ENCODE measurements around the gene FGF21. TPM values are rescaled to one million over a fixed set of nuclear protein-coding genes. Genes with fewer than 3 reads are reported as not detected.

FGF21 gene
- total RNA-seq, 4 donors from 2014 or later, result not detected

DNA sequence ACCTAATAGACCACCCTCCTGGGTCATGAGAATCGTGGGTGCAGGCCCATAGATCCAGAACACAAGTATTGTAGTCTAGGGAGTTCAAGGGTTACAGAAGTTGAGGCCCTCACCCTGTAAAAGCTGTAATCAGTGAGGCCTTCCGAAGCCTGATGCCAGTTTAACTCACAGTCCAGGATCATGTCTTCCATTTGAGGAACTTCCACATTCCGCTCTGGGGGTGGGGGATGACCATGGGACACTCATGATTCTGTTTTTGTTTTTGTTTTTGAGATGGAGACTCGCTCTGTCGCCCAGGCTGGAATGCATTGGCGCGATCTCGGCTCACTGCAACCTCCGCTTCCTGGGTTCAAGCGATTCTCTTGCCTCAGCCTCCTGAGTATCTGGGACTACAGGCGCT is 13.2 kb upstream of the FGF21 start:
- TF ChIP-seq, protein P1, sequence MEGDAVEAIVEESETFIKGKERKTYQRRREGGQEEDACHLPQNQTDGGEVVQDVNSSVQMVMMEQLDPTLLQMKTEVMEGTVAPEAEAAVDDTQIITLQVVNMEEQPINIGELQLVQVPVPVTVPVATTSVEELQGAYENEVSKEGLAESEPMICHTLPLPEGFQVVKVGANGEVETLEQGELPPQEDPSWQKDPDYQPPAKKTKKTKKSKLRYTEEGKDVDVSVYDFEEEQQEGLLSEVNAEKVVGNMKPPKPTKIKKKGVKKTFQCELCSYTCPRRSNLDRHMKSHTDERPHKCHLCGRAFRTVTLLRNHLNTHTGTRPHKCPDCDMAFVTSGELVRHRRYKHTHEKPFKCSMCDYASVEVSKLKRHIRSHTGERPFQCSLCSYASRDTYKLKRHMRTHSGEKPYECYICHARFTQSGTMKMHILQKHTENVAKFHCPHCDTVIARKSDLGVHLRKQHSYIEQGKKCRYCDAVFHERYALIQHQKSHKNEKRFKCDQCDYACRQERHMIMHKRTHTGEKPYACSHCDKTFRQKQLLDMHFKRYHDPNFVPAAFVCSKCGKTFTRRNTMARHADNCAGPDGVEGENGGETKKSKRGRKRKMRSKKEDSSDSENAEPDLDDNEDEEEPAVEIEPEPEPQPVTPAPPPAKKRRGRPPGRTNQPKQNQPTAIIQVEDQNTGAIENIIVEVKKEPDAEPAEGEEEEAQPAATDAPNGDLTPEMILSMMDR (IDR thresholded peaks at IDR 0.05), result no peak
- no peak for TF ChIP-seq POLR2A (IDR thresholded peaks at IDR 0.05)
- peaks cover 22 to 59% (median 31%) of the 10 kb centered on the region in 3 donors for H3K4me1 ChIP-seq
- intact Hi-C loops (cut with DNase I), result no loop called here
- 83% methylated on average over 10 to 11 of the region's 11 CpGs for WGBS, 2 donors
- H3K9me3 ChIP-seq, result no peaks in the 10 kb centered on the region
- H3K27me3 ChIP-seq, result peaks cover 0 to 10% (median 0%) of the 10 kb centered on the region in 4 donors
- H3K27ac ChIP-seq, result peak overlapping the region; percentile 49 to 87 (median 82)
- H3K36me3 ChIP-seq, result peaks cover 0 to 8% (median 0%) of the 10 kb centered on the region in 3 donors
- no peak for DNase-seq
- no peak overlapping the region for H3K4me3 ChIP-seq

DNA sequence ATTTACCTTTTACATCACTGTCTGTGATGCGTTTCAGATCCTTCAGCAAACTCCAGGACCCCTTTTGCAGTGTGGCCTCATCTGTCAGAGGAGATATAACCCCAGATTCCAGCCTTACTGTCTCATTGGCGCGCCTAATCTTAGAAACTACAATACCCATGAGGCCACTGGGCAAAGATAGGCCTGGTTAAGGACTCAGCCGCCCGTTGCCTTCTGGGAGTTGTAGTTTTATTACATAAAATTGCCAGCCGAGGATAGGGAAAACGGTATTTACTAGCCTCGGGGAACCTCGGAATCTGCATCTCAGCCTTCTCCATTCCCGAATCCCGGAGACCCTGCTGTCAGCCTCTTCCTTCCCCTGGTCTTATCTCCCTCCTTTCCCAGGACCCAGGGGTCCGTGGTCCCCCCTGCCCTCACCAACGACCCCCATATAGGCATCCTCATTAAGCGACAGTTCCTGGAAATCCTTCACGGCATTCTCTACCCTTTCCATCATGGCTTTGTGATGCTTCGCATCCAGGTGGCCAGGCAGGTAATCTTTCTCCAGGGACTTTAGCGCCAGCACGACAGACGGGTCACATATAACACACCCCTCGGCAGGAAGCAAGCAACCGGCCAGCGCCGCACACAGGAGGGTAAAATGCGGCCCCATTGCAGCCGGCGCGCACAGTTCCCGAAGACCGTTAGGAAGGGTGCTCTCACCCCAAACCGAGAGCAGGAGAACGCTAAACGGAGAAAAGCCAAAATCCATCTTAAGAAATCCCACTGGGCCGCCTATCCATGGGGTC is 9.9 kb upstream of the FGF21 start:
- intact Hi-C loops (cut with DNase I), result no loop called here
- H3K27me3 ChIP-seq, result peaks cover 0 to 16% (median 0%) of the 10 kb centered on the region in 4 donors
- DNase-seq, result no peak

DNA sequence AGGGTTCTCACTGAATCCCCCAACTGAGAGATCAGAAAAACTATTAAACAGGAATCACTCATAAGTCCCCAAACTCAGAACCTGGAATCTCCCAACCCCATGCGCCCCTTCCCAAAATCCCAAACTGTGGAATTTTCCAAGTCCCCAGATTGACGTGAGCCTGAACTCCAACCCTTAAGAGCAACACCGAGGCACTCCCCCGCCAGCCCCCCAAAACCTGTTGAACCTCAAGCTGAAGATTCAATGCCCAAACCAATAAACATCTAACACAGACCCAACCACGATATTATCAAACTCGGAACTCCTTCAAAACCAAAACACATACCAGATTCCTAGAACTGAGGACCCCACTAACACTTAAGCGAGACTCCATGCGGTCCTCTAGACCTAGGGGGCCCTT is 9.2 kb upstream of the FGF21 start:
- intact Hi-C loops (cut with DNase I), result no loop called here
- DNase-seq, result no peak
- Histone ChIP-seq H3K4me1 (peaks cover 3 to 27% (median 9%) of the 10 kb centered on the region in 3 donors), H3K4me3 (no peak overlapping the region), H3K9me3 (no peaks in the 10 kb centered on the region), H3K36me3 (peaks cover 0 to 45% (median 0%) of the 10 kb centered on the region in 3 donors), H3K27me3 (peaks cover 0 to 23% (median 0%) of the 10 kb centered on the region in 4 donors), H3K27ac (peak overlapping the region in 1 of 4 donors; percentile 75)
- TF ChIP-seq, protein P1 (IDR thresholded peaks at IDR 0.05), result no peak
- no peak for TF ChIP-seq POLR2A (IDR thresholded peaks at IDR 0.05)
- WGBS, 2 donors, result 85 to 86% methylated on average over 7 to 8 of the region's 8 CpGs

More for the DNA sequence above, 9.9 kb upstream of the FGF21 start:
- TF ChIP-seq, protein P1 (IDR thresholded peaks at IDR 0.05), result no peak
- no peak for TF ChIP-seq POLR2A (IDR thresholded peaks at IDR 0.05)
- WGBS, 2 donors, result 39% methylated on average over 26 to 27 of the region's 33 CpGs
- no peaks in the 10 kb centered on the region for H3K9me3 ChIP-seq
- no peak overlapping the region for H3K27ac ChIP-seq
- H3K4me3 ChIP-seq, result no peak overlapping the region
- peaks cover 0 to 38% (median 0%) of the 10 kb centered on the region in 3 donors for H3K36me3 ChIP-seq
- peaks cover 8 to 30% (median 13%) of the 10 kb centered on the region in 3 donors for H3K4me1 ChIP-seq

DNA sequence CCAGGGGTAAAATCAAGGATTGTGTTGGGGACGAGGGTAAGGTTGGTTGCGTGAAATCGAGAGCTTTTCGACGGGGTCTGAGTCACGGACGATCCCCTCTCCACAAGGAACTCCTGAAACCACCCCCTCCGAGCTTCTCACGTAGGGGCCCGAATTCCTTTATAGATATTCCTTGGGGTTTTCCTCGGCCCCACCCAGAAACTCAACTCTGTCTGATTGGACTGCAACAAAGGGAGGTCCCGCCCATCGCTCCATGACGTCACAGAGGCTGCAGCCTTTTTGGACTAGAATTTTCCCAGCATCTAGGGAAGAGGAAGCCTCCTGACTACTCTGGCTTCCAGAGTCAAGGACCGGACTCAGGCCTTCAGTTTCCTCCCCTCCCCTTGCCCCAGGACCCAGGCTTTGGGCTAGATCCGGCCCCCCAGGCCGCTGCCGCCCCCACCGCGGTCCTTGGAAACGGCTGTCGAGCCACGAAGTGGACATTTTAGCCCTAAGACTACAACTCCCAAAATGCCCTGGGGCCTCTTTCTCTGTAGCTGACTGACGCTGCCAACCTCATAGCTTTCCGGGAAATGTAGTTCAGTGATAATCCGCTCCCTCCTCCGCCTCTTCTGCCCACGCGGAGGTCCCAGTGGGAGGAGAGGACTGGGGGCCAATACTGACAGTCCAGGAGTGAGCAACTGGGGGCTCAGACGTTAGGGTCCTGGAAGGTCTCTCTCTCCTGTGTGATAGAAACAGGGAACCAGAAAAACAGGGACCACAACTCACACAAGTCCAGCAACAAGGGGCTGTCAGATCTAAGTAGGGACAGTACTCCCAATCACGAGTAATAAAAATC is 8.4 kb upstream of the FGF21 start, which contains the start of gene IZUMO1:
TSS of gene IZUMO1 (minus strand) at position 172 of the 838 bp plus-strand sequence. CDS start 1,050 bp downstream, outside the sequence.
- intact Hi-C loops (cut with DNase I), result no loop called here
- TF ChIP-seq, protein P1 (IDR thresholded peaks at IDR 0.05), result no peak
- TF ChIP-seq POLR2A (IDR thresholded peaks at IDR 0.05), result no peak
- Histone ChIP-seq H3K27ac (peak within 1 kb of the TSS in 3 of 4 donors; percentile 64 to 86 (median 75)), H3K27me3 (peaks cover 0 to 31% (median 0%) of the 10 kb centered on the region in 4 donors), H3K4me1 (peaks cover 0 to 27% (median 6%) of the 10 kb centered on the region in 3 donors), H3K9me3 (no peaks in the 10 kb centered on the region), H3K4me3 (peak within 1 kb of the TSS in 3 of 4 donors; percentile 25 to 61 (median 32)), H3K36me3 (peaks cover 0 to 45% (median 0%) of the 10 kb centered on the region in 3 donors)
- 27 to 53% methylated on average over 20 to 25 of the region's 31 CpGs for WGBS, 2 donors
- no peak for DNase-seq

All from esophagus squamous epithelium (tissue), 5 donors.